ENCODE results near the gene PLK5. TPM values are rescaled to one million over a fixed set of nuclear protein-coding genes. Genes with fewer than 3 reads are reported as not detected.

The PLK5 gene
- polyA plus RNA-seq, 3 donors = 0.20 to 0.46 (median 0.31) TPM

DNA sequence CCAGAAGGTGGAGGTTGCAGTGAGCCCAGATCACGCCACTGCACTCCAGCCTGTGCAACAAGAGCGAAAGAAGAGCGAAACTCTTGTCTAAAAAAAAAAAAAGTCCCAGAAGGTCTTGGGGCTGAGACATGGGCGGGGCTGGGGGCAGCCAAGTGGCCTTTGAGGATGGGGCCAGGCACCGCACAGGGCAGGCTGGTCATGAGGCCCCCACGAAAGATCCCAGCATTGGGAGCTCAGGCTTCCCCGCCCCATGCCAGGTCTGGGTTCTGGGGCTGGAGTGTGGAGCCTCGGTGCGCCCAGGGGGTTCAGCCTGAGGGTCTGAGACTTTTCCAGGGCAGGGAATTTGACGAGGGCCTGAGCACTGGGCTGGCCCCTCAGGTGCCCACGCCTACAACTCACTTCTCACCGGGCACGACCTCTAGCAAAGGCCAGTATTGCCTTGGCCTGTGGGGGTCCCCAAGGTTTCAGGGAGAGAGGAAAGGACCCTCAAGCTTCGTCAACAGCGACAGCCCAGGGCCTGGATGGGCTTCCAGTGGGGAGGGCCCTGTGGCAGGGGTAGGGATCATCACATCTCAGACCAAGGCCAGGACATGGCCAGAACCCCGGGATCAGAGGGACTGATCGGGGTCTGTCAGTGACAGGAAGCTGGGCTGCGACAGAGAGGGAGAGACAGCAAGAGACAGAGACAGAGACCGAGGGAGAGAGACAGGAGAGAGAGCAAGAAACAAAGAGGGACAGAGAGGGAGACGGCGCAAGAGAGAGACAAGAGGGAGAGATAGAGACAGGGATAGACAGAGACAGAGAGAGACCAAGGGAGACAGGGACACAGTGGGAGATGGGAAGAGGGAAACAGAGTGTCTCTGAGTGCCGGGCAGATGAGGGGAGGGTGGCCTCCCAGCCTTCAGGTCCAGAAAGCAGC lies 51.7 kb downstream of the PLK5 start:
- no peak for DNase-seq

DNA sequence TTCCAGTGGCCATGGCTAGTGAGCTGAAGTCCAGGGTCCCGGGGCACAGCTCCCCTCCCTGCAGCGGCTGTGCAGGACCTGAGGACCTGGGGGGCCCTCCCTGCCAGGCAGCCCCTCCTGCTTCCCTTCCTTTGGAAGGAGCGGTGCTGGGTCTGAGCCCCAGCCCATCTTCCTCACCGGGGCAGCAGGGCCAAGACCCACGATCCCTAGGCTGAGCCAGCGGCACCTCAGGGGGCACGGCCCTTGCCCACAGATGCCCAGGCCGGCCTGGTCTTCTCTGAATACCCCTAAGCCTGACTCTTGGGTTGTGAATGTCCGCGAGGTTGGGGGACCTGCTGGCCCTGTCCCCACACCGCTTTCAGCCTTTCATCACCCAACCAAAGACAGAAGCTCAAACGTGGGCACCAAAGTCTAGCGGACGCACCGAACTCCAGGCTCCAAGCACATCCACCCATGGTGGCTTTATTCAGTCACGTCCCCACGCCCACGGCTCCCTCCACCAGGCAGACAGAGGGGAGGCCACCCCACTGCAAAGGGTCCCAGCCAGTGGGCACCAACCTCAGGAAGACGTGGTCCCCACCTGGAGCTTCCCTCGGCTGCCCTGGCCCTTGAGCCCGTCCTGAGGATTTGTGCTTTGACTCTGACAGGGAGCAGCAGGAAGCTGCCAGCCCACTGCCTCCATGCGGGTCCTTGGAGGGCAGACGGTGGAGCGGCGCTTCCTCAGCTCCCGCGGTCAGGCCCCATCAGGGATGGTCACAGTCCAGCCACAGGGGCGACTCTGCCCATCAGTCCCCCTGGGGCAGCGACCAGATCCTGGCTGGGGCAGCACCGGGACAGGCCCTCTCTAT lies 52.6 kb downstream of the PLK5 start:
- no peak for DNase-seq

DNA sequence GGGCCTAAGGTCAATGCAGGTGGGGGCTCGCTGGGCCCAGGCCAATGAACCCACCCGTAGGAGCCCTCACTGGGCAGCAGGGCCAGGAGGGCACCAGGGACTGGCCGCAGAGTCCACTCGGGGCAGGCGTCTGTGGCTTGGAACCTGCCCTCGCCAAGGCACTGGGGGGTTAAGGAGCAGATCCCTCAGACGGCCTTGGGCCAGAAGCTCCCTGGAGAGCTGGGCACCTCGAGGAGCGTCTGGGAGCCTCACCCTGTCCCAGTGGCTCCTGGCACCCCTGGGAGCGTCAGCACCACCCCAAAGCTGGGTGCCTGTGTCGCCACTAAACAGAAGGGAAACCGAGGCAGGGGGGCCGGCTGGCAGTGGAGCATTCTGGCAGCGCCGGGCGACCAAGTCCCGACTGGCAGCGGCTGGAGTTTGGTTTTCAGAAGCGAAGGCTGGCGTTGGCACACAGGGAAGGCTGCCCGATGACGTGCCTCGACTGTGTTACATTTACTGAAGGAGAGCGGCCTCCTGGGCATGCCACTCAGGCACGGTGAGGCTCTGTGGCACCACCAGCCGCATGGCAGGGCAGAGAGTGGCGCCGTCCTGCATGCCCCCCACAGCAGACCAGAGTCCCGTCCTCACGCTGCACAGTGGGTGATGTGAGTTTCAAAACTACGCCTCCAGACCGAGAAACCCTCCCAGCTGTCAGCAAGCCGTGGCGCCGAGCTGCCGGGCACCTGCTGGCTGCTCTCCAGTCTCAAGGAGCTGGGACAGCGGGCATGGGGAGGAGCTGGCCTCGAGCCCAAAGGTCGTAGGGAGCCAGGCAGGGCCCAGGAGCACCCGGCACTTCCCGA lies 53.4 kb downstream of the PLK5 start:
- no peak for DNase-seq

DNA sequence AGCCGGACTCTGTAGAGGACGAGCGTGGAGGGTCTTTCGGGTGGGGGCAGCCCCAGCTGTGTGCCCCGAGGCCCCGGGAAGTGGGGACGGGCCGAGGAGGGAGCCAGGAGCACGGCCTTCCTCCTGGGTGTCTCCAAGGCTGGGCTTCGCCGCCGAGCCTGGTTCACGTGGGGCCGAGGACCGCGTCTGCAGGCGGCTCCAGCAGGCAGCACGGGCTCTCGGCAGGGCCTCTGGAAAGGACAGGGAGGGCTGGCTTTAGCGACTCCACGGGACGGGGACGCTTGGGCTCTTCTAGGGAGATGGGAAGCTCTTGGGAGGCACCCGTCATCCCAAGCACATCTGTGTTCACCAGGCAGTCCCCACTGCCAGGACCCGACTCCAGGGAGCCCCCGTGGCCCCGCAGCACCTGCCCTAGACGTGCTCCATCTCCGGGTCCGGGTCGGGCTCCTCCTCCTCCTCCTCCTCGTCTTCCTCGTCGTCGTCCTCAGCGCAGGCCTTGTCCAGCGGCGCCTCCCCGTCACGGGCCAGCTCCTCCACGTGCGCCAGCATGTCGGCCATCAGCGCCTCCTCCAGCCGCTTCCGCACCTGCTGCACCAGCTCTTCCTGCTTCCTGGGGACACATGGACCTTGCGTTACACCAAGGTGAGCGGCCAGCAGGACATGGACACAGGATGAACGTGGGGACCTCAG lies 54.2 kb downstream of the PLK5 start:
- no peak for DNase-seq

DNA sequence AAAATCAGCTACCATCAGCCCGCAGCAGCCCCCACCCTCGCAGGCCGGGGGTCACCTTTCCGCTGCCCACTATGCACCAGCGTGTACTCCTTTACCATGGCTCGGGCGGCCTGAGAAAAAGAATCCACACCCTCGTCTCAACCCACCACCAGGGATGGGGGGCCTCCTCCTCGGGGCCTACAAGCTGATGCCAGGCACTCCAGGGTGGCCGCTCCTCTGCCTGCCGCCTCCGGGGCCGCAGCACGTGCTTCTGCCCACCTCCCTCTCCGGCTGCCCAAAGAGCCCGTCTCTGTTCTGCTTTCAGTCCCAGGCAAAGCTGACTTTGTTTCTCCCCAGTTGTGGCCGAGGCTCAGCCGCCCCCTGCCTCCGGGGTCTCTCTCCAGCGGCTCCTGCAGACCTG lies 55.3 kb downstream of the PLK5 start:
- DNase-seq = no peak

DNA sequence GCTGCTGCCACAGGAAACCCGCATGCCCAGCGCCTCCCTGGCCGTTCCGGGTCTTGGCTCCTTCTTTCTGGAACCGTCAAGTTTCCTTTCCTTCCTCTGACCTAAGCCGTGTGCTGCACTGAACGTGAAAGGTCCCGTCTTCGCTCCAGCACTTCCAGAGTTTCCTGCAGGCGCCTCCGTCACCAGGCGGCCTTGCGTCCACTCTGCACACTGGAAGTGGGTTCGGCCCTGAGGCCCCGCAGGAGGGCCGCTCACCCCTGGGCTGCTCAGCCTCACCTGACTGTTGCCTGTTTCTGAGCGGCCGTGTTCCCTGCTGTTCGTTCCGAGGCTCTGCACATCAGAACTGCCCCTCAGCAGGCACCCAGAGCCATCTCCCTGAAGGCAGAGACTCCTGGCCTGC lies 56.5 kb downstream of the PLK5 start:
- no peak for DNase-seq

DNA sequence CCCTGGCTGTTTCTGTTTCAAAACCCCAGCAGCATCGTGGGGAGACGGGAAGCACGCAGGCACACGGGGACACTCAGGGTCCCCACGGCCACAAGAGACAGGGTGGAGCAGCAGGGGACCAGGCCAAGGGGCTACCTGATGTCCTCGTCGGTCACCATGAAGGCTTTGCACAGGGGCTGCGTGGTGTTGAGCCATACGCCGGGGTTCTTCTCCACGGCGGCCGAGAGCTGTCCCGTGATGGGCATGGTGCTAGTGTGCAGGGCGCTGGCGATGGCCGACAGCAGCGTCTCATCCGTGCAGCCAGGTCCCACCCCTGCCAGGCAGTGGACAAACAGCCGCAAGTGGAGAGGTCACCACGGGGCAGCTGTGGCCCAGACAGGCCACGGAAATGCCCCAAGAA lies 57.1 kb downstream of the PLK5 start:
- no peak for DNase-seq

DNA sequence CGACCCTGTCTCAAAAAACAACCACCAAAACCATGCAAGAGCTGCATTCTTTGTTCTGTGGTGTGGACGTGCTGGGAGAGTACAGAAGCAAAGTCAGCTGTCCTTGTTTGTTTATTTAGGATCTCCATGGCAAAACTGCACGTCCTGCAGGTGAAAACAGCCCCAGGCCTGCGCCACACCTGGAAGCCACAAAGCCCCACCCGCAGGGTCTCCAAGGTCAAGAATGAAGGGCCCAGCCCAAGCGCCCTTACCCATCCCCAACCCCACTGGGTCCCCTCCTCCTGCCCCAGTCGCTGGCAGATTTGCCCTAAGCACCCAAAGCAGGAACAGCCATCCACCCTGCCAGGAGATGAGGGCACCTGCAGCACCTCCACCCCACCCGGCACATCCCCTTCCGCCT lies 58.3 kb downstream of the PLK5 start:
- no peak for DNase-seq

DNA sequence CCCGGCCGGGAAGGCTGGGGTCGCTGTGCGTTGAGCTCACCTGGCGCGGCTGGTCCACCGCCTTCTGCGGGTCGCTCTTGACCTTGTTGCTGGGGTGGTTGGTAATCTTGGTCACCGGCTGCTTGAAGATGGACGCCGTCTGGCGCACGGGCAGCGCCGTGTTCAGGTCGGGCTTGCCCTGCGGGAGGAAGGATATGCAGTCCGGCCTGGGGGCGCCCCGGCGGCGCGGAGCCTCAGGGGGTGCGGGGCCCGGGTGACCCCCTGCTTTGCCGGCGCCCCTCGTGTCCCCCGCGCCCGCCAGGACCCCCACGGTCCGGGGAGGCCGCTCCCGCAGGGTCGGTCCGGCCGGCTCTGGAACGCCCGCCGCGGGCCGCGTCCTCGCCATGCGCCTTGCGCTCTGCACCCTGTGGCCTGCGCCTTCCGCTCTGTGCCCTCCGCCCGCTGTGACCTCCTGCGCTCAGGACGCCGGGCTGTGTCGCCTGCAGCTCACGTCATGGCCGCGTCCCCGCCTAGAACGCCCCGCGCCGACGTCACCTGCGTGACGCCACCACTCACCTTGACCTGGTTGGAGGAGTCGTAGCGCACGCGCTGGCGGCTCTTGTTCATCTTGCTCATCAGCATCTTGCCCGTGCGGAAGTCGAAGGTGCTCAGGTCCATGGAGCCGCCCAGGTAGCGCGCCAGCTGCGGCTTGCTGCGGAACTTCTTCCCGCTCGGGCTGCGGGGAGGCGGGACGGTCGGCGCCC lies 60.8 kb downstream of the PLK5 start:
- no peak for DNase-seq

DNA sequence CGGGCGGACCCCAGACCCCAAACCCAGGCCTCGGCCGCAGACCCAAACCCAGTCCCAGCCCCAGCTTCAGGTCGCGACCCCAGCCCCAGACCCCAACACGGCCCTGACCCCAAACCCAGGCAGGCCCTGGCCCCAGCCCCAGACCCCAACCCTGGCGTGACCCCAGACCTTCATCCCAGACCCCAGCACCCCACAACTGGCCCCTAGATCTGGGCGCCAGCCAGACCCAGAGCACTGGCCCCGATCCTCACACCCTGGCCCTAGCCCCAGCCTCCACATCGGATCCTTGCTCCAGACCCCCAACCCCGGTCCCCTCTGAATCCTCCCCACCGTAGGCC lies 61.3 kb downstream of the PLK5 start:
- DNase-seq = no peak

Other genes with a start within 250 kb of the PLK5 start
- gene FAM174C, start 248.5 kb upstream of the PLK5 start, polyA plus RNA-seq (ENCODE audit: insufficient read length in 3 of 3) = 10 to 100 TPM; 25.3 to 28.7 (median 28.5) TPM
- gene EFNA2, start 238.2 kb upstream of the PLK5 start, polyA plus RNA-seq (ENCODE audit: insufficient read length in 3 of 3) = 1 to 10 TPM; 2.2 to 4.4 (median 3.8) TPM
- gene NDUFS7, start 140.2 kb upstream of the PLK5 start, polyA plus RNA-seq (ENCODE audit: insufficient read length in 3 of 3) = 10 to 100 TPM; 76.0 to 98.5 (median 94.2) TPM
- gene GAMT, start 122.5 kb upstream of the PLK5 start, polyA plus RNA-seq (ENCODE audit: insufficient read length in 3 of 3) = 10 to 100 TPM; 31.5 to 42.9 (median 42.9) TPM
- gene DAZAP1, start 116.5 kb upstream of the PLK5 start, polyA plus RNA-seq (ENCODE audit: insufficient read length in 3 of 3) = 10 to 100 TPM; 85.2 to 99.4 (median 98.2) TPM
- 100 to 1,000 TPM; 716 to 925 (median 791) TPM for gene RPS15, start 85.7 kb upstream of the PLK5 start, polyA plus RNA-seq (ENCODE audit: insufficient read length in 3 of 3)
- gene APC2, start 74.0 kb upstream of the PLK5 start, polyA plus RNA-seq (ENCODE audit: insufficient read length in 3 of 3) = 1 to 10 TPM; 1.3 to 1.9 (median 1.7) TPM
- gene C19orf25, start 44.9 kb upstream of the PLK5 start, polyA plus RNA-seq (ENCODE audit: insufficient read length in 3 of 3) = 10 to 100 TPM; 29.1 to 39.1 (median 32.8) TPM
- gene PCSK4, start 33.7 kb upstream of the PLK5 start, polyA plus RNA-seq (ENCODE audit: insufficient read length in 3 of 3) = 1 to 10 TPM; 8.2 to 9.8 (median 8.6) TPM
- 10 to 100 TPM; 24.2 to 33.2 (median 26.3) TPM for gene REEP6, start 32.9 kb upstream of the PLK5 start, polyA plus RNA-seq (ENCODE audit: insufficient read length in 3 of 3)
- gene ADAMTSL5, start 11.1 kb upstream of the PLK5 start, polyA plus RNA-seq (ENCODE audit: insufficient read length in 3 of 3) = 1 to 10 TPM in 1 of 3 donors, under 1 TPM in 2; 0.47 to 1.4 (median 0.78) TPM
- gene MEX3D, start 44.2 kb downstream of the PLK5 start, polyA plus RNA-seq (ENCODE audit: insufficient read length in 3 of 3) = 10 to 100 TPM; 23.9 to 39.8 (median 33.3) TPM
- gene MBD3, start 68.8 kb downstream of the PLK5 start, polyA plus RNA-seq (ENCODE audit: insufficient read length in 3 of 3) = 10 to 100 TPM; 70.0 to 83.4 (median 82.8) TPM
- 100 to 1,000 TPM in 2 of 3 donors, 10 to 100 TPM in 1; 99.6 to 131 (median 127) TPM for gene UQCR11, start 81.4 kb downstream of the PLK5 start, polyA plus RNA-seq (ENCODE audit: insufficient read length in 3 of 3)
- 100 to 1,000 TPM in 2 of 3 donors, 10 to 100 TPM in 1; 92.2 to 125 (median 123) TPM for gene TCF3, start 128.5 kb downstream of the PLK5 start, polyA plus RNA-seq (ENCODE audit: insufficient read length in 3 of 3)
- under 1 TPM; 0.03 to 0.05 (median 0.04) TPM for gene ONECUT3, start 229.4 kb downstream of the PLK5 start, polyA plus RNA-seq (ENCODE audit: insufficient read length in 3 of 3)